NB4 (cell line): ENCODE data around the gene DSTYK.

Source experiments
- DNase-seq: peaks from one replicate; pipeline ENCODE4 v3.0.0; 2010; ENCODE audit warnings: low read depth
- H3K4me3 ChIP-seq: one replicate; pipeline ENCODE4 v1.5.1; 2011; ENCODE audit warnings: mild to moderate bottlenecking, low read depth, low read length, moderate library complexity
- MYC ChIP-seq: IDR thresholded peaks from 2 replicates; pipeline ENCODE4 v1.6.1; 2011; ENCODE audit warnings: low read depth, low read length
- POLR2A ChIP-seq: IDR thresholded peaks from 2 replicates; pipeline ENCODE4 v1.6.1; 2011; ENCODE audit warnings: mild to moderate bottlenecking; ENCODE audit not compliant: insufficient read length; ENCODE audit errors: extremely low read depth
- TF ChIP-seq, protein P1 (sequence below): IDR thresholded peaks from 2 replicates; pipeline ENCODE4 v1.6.1; 2011; ENCODE audit warnings: low read depth, low read length
- TF ChIP-seq, protein P2 (sequence below): IDR thresholded peaks from one replicate; pipeline ENCODE4 v1.5.1; 2012; ENCODE audit warnings: low read depth, low read length

The DSTYK gene

DNA sequence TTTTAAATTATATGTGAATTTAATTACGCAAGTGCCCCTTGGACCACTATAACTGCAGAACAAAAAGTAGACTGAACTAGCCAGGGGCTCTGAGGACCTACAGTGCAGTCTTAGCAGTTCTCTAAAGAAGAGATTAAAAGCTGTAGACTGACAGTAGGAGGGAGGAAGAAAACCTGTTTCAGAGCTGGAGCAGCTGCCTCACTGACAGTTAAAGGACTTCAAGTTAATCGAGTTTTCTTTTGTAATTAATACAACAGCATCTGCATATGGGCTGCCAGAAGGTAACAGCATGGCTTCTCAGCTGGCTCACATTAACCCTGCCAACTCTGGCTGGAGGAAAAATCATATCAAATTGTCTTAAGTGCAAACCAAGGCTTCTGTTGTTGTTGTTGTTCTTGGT, 19.9 kb downstream of the DSTYK start:
- H3K4me3 ChIP-seq = no peak overlapping the region
- no peak for DNase-seq
- TF ChIP-seq, protein P1, sequence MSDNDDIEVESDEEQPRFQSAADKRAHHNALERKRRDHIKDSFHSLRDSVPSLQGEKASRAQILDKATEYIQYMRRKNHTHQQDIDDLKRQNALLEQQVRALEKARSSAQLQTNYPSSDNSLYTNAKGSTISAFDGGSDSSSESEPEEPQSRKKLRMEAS = no peak
- TF ChIP-seq POLR2A (no peak), MYC (no peak)
- TF ChIP-seq, protein P2, sequence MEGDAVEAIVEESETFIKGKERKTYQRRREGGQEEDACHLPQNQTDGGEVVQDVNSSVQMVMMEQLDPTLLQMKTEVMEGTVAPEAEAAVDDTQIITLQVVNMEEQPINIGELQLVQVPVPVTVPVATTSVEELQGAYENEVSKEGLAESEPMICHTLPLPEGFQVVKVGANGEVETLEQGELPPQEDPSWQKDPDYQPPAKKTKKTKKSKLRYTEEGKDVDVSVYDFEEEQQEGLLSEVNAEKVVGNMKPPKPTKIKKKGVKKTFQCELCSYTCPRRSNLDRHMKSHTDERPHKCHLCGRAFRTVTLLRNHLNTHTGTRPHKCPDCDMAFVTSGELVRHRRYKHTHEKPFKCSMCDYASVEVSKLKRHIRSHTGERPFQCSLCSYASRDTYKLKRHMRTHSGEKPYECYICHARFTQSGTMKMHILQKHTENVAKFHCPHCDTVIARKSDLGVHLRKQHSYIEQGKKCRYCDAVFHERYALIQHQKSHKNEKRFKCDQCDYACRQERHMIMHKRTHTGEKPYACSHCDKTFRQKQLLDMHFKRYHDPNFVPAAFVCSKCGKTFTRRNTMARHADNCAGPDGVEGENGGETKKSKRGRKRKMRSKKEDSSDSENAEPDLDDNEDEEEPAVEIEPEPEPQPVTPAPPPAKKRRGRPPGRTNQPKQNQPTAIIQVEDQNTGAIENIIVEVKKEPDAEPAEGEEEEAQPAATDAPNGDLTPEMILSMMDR = no peak

DNA sequence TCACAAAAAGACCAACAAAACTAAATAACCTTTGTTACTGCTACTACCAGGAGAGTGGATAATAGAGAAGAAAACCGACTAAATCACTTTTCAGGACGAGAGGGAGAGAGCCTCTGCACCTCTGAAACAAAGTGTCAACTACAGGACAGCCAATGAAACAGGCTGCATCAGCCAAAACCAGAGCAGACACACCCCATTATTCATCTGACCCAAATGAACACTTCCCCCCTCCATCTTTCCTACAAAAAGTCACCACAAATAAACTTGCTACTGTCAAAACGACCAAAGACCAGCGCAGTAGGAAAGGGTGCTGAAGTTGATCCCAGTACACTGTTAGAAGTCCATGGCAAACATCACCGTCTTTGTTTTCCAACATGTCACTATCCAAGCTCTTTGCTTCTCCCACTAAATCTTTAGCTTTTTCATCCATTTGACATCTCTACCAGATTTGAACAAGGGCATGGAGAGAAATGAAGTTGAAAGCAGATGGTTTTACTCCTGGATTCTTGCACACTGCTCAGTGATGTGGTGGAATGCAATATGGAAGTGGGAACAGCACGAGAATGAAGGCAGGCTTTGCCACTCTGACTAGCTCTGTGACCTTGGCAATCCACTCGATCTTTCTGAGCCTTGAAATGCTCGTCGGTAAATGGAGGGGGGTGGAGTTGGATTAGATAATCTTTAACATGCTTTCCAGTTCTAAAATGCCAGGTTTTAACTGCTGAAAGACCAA, 20.5 kb downstream of the DSTYK start:
- TF ChIP-seq, protein P2 = no peak
- no peak overlapping the region for H3K4me3 ChIP-seq
- DNase-seq = no peak

DNA sequence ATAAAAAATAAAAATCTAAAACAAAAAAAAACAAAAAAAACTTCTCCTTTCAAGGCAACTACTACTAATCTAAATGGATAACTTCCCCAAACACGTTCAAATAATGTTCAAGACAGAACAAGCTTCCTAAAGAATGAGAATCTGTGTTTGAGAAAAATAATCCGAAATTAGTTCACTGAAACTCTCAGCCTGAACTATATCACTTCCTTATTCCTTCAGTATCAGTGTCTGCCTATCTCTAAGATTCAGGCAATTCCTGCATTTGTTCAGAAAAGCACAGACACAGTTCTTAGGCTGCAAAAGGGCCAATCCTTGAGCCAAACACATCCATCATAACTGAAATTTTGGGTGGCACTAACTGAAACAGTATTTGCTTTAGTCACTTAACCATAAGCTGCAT, 22.4 kb downstream of the DSTYK start:
- H3K4me3 ChIP-seq = no peak overlapping the region
- TF ChIP-seq, protein P1 = no peak
- TF ChIP-seq MYC (no peak), POLR2A (no peak)
- TF ChIP-seq, protein P2 = no peak
- no peak for DNase-seq

DNA sequence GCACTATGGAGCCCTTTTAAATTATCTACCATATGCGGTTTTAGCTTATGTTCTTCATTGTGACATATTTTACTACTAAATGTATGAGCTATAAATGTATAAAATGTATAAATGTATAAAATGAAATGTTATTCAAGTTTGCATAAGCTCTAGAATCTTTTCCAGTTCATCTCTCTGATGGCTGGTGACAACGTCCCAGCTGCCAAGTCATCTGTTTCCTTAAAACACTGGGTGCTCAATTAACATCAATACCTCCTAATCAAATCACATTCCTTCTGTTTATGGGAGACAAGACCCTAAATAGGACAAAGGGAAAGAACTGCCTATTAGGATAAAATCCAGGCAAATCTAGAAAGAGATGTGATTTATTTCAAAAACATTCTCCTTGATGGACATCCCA, 22.9 kb downstream of the DSTYK start:
- no peak for DNase-seq
- TF ChIP-seq MYC = no peak
- TF ChIP-seq, protein P2 = no peak
- no peak for TF ChIP-seq POLR2A
- TF ChIP-seq, protein P1 = no peak
- no peak overlapping the region for H3K4me3 ChIP-seq

DNA sequence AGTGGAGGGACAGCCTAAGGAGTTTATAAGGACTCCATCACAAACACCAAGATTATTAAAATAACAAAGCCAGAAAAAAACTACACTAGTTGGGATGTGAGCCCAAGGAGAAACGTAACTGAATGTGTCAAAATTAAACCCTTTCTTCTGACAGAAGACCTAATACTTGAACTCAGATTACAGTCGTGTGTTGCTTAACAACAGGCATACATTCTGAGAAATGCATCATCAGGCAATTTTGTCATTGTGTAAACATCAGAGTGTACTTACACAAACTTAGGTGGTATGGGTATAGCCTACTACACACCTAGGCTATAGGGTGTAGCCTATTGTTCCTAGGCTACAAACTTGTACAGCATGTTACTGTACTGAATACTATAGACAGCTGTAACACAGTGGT, 23.4 kb downstream of the DSTYK start:
- H3K4me3 ChIP-seq = no peak overlapping the region
- TF ChIP-seq, protein P2 = no peak
- no peak for TF ChIP-seq POLR2A
- DNase-seq = no peak

DNA sequence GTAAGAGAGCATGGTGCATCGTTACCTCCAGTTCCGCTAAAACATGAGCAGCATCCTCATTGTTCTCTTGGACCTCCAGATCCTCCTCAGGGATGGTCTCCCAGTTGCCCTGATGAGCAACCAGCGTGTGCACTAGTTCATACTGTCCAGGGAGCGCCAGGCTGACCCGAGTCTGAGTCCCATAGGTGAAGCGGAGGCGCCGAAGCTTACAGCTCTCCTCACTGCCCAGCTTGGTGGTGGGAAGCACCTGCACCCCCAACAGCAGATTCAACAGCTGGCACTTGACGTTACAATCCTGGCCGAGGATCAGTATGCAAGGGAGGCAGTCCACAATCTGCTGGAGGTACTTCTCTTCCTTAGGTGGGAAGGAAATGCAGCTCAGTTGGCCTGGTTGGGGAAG, 24.1 kb downstream of the DSTYK start:
- no peak overlapping the region for H3K4me3 ChIP-seq
- TF ChIP-seq, protein P2 = no peak
- TF ChIP-seq, protein P1 = no peak
- no peak for TF ChIP-seq MYC
- TF ChIP-seq POLR2A = no peak
- no peak for DNase-seq
